GM18505 (cell line): Measurements from ENCODE around the gene IL1R1.

Experiments
- ATAC-seq: cut with Tn5 transposase; IDR thresholded peaks from one replicate; pipeline ENCODE4 v1.9.1; 2021; ENCODE audit not compliant: unreplicated experiment
- POLR2A ChIP-seq: IDR thresholded peaks from 4 replicates; pipeline ENCODE4 v1.6.1; 2011; ENCODE audit warnings: borderline replicate concordance; ENCODE audit not compliant: insufficient read depth, insufficient read length; ENCODE audit errors: extremely low read depth

Gene IL1R1

GRCh38 chr2:102179788-102180686 lies 37.5 kb downstream of the IL1R1 start:
- TF ChIP-seq POLR2A, result no peak
- no peak for ATAC-seq

GRCh38 chr2:102180687-102180999 lies 38.1 kb downstream of the IL1R1 start:
- TF ChIP-seq POLR2A, result no peak
- ATAC-seq, result no peak

GRCh38 chr2:102181376-102181775 lies 38.8 kb downstream of the IL1R1 start:
- ATAC-seq, result no peak
- TF ChIP-seq POLR2A, result no peak

- no peak for TF ChIP-seq POLR2A
- no peak for ATAC-seq
Measured at GRCh38 chr2:102181919-102182635, 39.5 kb downstream of the IL1R1 start.

GRCh38 chr2:102184018-102184417 lies 41.5 kb downstream of the IL1R1 start:
- TF ChIP-seq POLR2A, result no peak
- ATAC-seq, result no peak

- no peak for TF ChIP-seq POLR2A
- no peak for ATAC-seq
Measured at GRCh38 chr2:102184568-102184967, 42.0 kb downstream of the IL1R1 start.

- no peak for ATAC-seq
- TF ChIP-seq POLR2A, result no peak
Measured at GRCh38 chr2:102185347-102185746, 42.8 kb downstream of the IL1R1 start.

- ATAC-seq, result no peak
- TF ChIP-seq POLR2A, result no peak
Measured at GRCh38 chr2:102186791-102187495, 44.4 kb downstream of the IL1R1 start, which contains the start of gene IL1RL2. Gene IL1RL2, plus strand, starts transcription at chr2:102187023. Its CDS starts 845 bp downstream, at chr2:102187868.

GRCh38 chr2:102187496-102188150 lies 45.1 kb downstream of the IL1R1 start:
- TF ChIP-seq POLR2A, result no peak
- ATAC-seq, result no peak

GRCh38 chr2:102190430-102191107 lies 48.0 kb downstream of the IL1R1 start:
- ATAC-seq, result no peak
- no peak for TF ChIP-seq POLR2A

- no peak for TF ChIP-seq POLR2A
- ATAC-seq, result no peak
Measured at GRCh38 chr2:102191501-102191900, 49.0 kb downstream of the IL1R1 start.

GRCh38 chr2:102193074-102193473 lies 50.5 kb downstream of the IL1R1 start:
- ATAC-seq, result no peak

More at GRCh38 chr2:102193074-102193473, 50.5 kb downstream of the IL1R1 start:
- TF ChIP-seq POLR2A, result no peak
